H1 (cell line): ENCODE results near the gene EMC1. TPM values are rescaled to one million over a fixed set of nuclear protein-coding genes. Genes with fewer than 3 reads are reported as not detected.

ENCODE experiments used
- CTCF ChIA-PET: fragments of 300-600 bp; sonication (Branson Sonifier 250); formaldehyde crosslinking; loops from one replicate; lab custom pipeline; 2021; ENCODE audit not compliant: partially characterized antibody; lab: Charles Lee
- POLR2A ChIA-PET: fragments of 300-600 bp; sonication (Branson Sonifier 250); formaldehyde crosslinking; loops from one replicate; lab custom pipeline; 2021; ENCODE audit warnings: inconsistent platforms; ENCODE audit not compliant: partially characterized antibody; lab: Charles Lee
- DNase-seq, 2 experiments: peaks; one replicate each; pipeline versions ENCODE4 v3.0.0 to v3.0.0-alpha.2; 2010 to 2022; ENCODE audit warnings: low spot score in 2 of 2, low read depth in 1 of 2, mixed read lengths in 1 of 2
- FAIRE-seq: peaks from 2 replicates; lab custom pipeline; 2011; peaks lifted over from hg19 to GRCh38; lab: Jason Lieb, UNC
- H2AFZ ChIP-seq: 2 replicates; pipeline ENCODE4 v1.8.1; 2012; ENCODE audit warnings: low read length, inconsistent platforms
- H2AK5ac ChIP-seq: 2 replicates; pipeline ENCODE4 v1.6.1; 2013; ENCODE audit warnings: low read depth, low read length
- H2BK120ac ChIP-seq: replicated peaks from 2 replicates; pipeline ENCODE3; 2013; ENCODE audit warnings: low read depth, low read length, inconsistent platforms
- H2BK12ac ChIP-seq: 2 replicates; pipeline ENCODE4 v1.6.1; 2013; ENCODE audit warnings: low read depth, low read length
- H2BK15ac ChIP-seq: 2 replicates; pipeline ENCODE4 v1.6.1; 2013; ENCODE audit warnings: low read length
- H2BK20ac ChIP-seq: 2 replicates; pipeline ENCODE4 v1.6.1; 2013; ENCODE audit warnings: low read length
- H2BK5ac ChIP-seq: 2 replicates; pipeline ENCODE4 v1.6.1; 2013; ENCODE audit warnings: low read depth, low read length
- H3K14ac ChIP-seq: 2 replicates; pipeline ENCODE4 v1.6.1; 2013; ENCODE audit warnings: inconsistent platforms; ENCODE audit not compliant: insufficient read length
- H3K18ac ChIP-seq: 2 replicates; pipeline ENCODE4 v1.6.1; 2013; ENCODE audit warnings: low read length; ENCODE audit errors: extremely low read depth
- H3K23ac ChIP-seq: 2 replicates; pipeline ENCODE4 v1.6.1; 2013; ENCODE audit warnings: inconsistent platforms; ENCODE audit not compliant: insufficient read length
- H3K23me2 ChIP-seq: 2 replicates; pipeline ENCODE4 v1.6.1; 2013; ENCODE audit warnings: low read depth, low read length
- H3K27ac ChIP-seq: 2 replicates; pipeline ENCODE4 v1.6.1; 2011; ENCODE audit warnings: low read depth, low read length, inconsistent platforms
- H3K27me3 ChIP-seq, 4 experiments: replicated peaks in 1 of 4; 1 replicate in 1 of 4; 2 replicates in 3 of 4; pipeline versions ENCODE4 v1.6.1 to v1.8.1; 2011 to 2013; ENCODE audit warnings: low read length in 3 of 4, mild to moderate bottlenecking in 3 of 4, inconsistent platforms in 2 of 4, mixed read lengths in 2 of 4, moderate library complexity in 1 of 4; ENCODE audit not compliant: control insufficient read depth in 3 of 4, insufficient read depth in 3 of 4; ENCODE audit errors: extremely low read depth in 1 of 4
- H3K36me3 ChIP-seq, 4 experiments: 2 replicates each; pipeline versions ENCODE4 v1.6.1 to v1.8.1; 2011 to 2013; ENCODE audit warnings: mild to moderate bottlenecking in 4 of 4, low read length in 3 of 4, moderate library complexity in 2 of 4, control low read depth in 1 of 4, inconsistent platforms in 1 of 4; ENCODE audit not compliant: insufficient read depth in 4 of 4, control insufficient read depth in 2 of 4
- H3K4ac ChIP-seq: replicated peaks from 2 replicates; pipeline ENCODE3; 2013; ENCODE audit warnings: low read length, low read depth, mixed read lengths, inconsistent platforms; ENCODE audit not compliant: insufficient read length
- H3K4me1 ChIP-seq, 4 experiments: replicated peaks in 1 of 4; 1 replicate in 1 of 4; 2 replicates in 3 of 4; pipeline versions ENCODE4 v1.6.1 to v1.8.1; 2011 to 2013; ENCODE audit warnings: low read length in 3 of 4, inconsistent platforms in 2 of 4, mixed read lengths in 1 of 4; ENCODE audit not compliant: insufficient read depth in 4 of 4, control insufficient read depth in 3 of 4
- H3K4me2 ChIP-seq, 2 experiments: 2 replicates each; pipeline versions ENCODE4 v1.6.1 to v1.8.1; 2011 to 2013; ENCODE audit warnings: low read depth in 2 of 2, low read length in 2 of 2, control low read depth in 1 of 2, inconsistent platforms in 1 of 2, mild to moderate bottlenecking in 1 of 2; ENCODE audit not compliant: insufficient read depth in 1 of 2
- H3K4me3 ChIP-seq, 4 experiments: fragments of 200-600, 300-600 bp in 1 of 4; sonication (generic), shearing (Covaris generic), sonication (Bioruptor Twin) in 1 of 4; 2 replicates each; pipeline versions ENCODE4 v1.5.1 to v1.8.1; 2011 to 2016; ENCODE audit warnings: low read length in 4 of 4, low read depth in 3 of 4, control low read depth in 2 of 4, inconsistent platforms in 2 of 4, mild to moderate bottlenecking in 2 of 4, mixed read lengths in 1 of 4, moderate library complexity in 1 of 4; ENCODE audit not compliant: insufficient read depth in 2 of 4; ENCODE audit errors: extremely low read depth in 1 of 4
- H3K56ac ChIP-seq: replicated peaks from 2 replicates; pipeline ENCODE3; 2013; ENCODE audit warnings: low read depth, mild to moderate bottlenecking, mixed read lengths, low read length, inconsistent platforms; ENCODE audit not compliant: insufficient read length
- H3K79me1 ChIP-seq: 2 replicates; pipeline ENCODE4 v1.6.1; 2013; ENCODE audit warnings: low read depth, low read length, control low read depth
- H3K79me2 ChIP-seq, 2 experiments: 2 replicates each; pipeline versions ENCODE4 v1.6.1 to v1.8.1; 2012 to 2013; ENCODE audit warnings: low read length in 2 of 2, mild to moderate bottlenecking in 2 of 2, inconsistent platforms in 1 of 2; ENCODE audit not compliant: insufficient read depth in 2 of 2, control insufficient read depth in 1 of 2
- H3K9ac ChIP-seq, 4 experiments: replicated peaks in 1 of 4; 1 replicate in 1 of 4; 2 replicates in 3 of 4; pipeline versions ENCODE4 v1.6.1 to v1.8.1; 2011 to 2013; ENCODE audit warnings: low read depth in 3 of 4, low read length in 3 of 4, control low read depth in 2 of 4, mild to moderate bottlenecking in 2 of 4, moderate library complexity in 2 of 4, inconsistent platforms in 1 of 4; ENCODE audit errors: extremely low read depth in 1 of 4
- H3K9me3 ChIP-seq, 2 experiments: 2 replicates each; pipeline versions ENCODE4 v1.6.1 to v1.8.1; 2012 to 2013; ENCODE audit warnings: mild to moderate bottlenecking in 2 of 2, moderate library complexity in 2 of 2, control low read depth in 1 of 2, inconsistent platforms in 1 of 2, low read depth in 1 of 2, low read length in 1 of 2, mixed read lengths in 1 of 2; ENCODE audit not compliant: insufficient read depth in 2 of 2
- H4K20me1 ChIP-seq, 2 experiments: replicated peaks in 1 of 2; 2 replicates each; pipeline versions ENCODE3 to v1.8.1; 2011 to 2013; ENCODE audit warnings: inconsistent platforms in 2 of 2, low read length in 2 of 2, mild to moderate bottlenecking in 1 of 2; ENCODE audit not compliant: insufficient read depth in 2 of 2, control insufficient read depth in 1 of 2
- H4K5ac ChIP-seq: 2 replicates; pipeline ENCODE4 v1.6.1; 2013; ENCODE audit warnings: low read length, low read depth, mixed read lengths, inconsistent platforms; ENCODE audit not compliant: insufficient read length
- H4K8ac ChIP-seq: 2 replicates; pipeline ENCODE4 v1.8.0; 2013; ENCODE audit warnings: mild to moderate bottlenecking, moderate library complexity, low read length, inconsistent platforms; ENCODE audit not compliant: insufficient read depth; ENCODE audit errors: extremely low read depth
- H4K91ac ChIP-seq: replicated peaks from 2 replicates; pipeline ENCODE3; 2013; ENCODE audit warnings: low read length, mixed read lengths, inconsistent platforms; ENCODE audit not compliant: insufficient read length
- BRCA1 ChIP-seq: IDR thresholded peaks from 2 replicates; pipeline ENCODE4 v1.6.1; 2012; ENCODE audit warnings: low read depth, low read length, improper control_type of control experiment
- CBX5 ChIP-seq: fragments of 300-800, 300-1000 bp; sonication (generic); IDR thresholded peaks from 2 replicates; pipeline ENCODE4 v1.7.1; 2016; ENCODE audit warnings: antibody characterized with exemption, low read length, low read depth
- CBX8 ChIP-seq: fragments of 300-800, 300-1000 bp; sonication (generic); IDR thresholded peaks from 2 replicates; pipeline ENCODE4 v1.7.1; 2016; ENCODE audit warnings: low read depth, low read length, borderline replicate concordance
- EP300 ChIP-seq, 2 experiments: IDR thresholded peaks; 1 replicate in 1 of 2; 2 replicates in 1 of 2; pipeline ENCODE4 v1.6.1; 2011 to 2012; ENCODE audit warnings: low read depth in 2 of 2, low read length in 2 of 2, mild to moderate bottlenecking in 2 of 2, borderline replicate concordance in 1 of 2, inconsistent platforms in 1 of 2, moderate library complexity in 1 of 2
- EZH2 ChIP-seq: fragments of 200-600 bp; sonication (generic); IDR thresholded peaks from 2 replicates; pipeline ENCODE4 v1.7.1; 2012; ENCODE audit warnings: low read depth, mild to moderate bottlenecking, moderate library complexity, low read length, inconsistent platforms; ENCODE audit not compliant: severe bottlenecking
- HDAC6 ChIP-seq: IDR thresholded peaks from one replicate; pipeline ENCODE4 v1.7.1; 2012; ENCODE audit warnings: low read depth, mild to moderate bottlenecking, inconsistent platforms, low read length, moderate library complexity
- MAX ChIP-seq: IDR thresholded peaks from 2 replicates; pipeline ENCODE4 v1.6.1; 2012; ENCODE audit warnings: inconsistent platforms
- NANOG ChIP-seq: IDR thresholded peaks from 2 replicates; pipeline ENCODE4 v1.6.1; 2011; ENCODE audit warnings: low read length, low read depth, mild to moderate bottlenecking, inconsistent platforms; ENCODE audit not compliant: insufficient read depth, poor library complexity, severe bottlenecking
- SP1 ChIP-seq: IDR thresholded peaks from 2 replicates; pipeline ENCODE4 v1.6.1; 2011; ENCODE audit warnings: low read depth, low read length
- TBP ChIP-seq: IDR thresholded peaks from 2 replicates; pipeline ENCODE4 v1.6.1; 2011; ENCODE audit warnings: low read depth, low read length, improper control_type of control experiment
- ZNF274 ChIP-seq: IDR thresholded peaks from 2 replicates; pipeline ENCODE4 v1.7.0; 2012; ENCODE audit warnings: low read length, borderline replicate concordance; ENCODE audit errors: extremely low read depth
- WGBS, 2 experiments: shearing (Covaris generic) in 1 of 2; methylation state at CpG; one replicate each; pipeline versions ENCODE4 v1.1.6 to v1.1.7; 2013 to 2015; ENCODE audit warnings: low lambda C conversion rate in 2 of 2, mixed read lengths in 2 of 2, inconsistent platforms in 1 of 2, low coverage in 1 of 2, missing lambda C conversion rate in 1 of 2; ENCODE audit not compliant: insufficient replicate concordance in 2 of 2, insufficient coverage in 1 of 2, insufficient read length in 1 of 2; ENCODE audit errors: extremely low coverage in 1 of 2, missing lambda C conversion rate in 1 of 2; 5-methylcytosine and 5-hydroxymethylcytosine counted together
- polyA plus RNA-seq, 7 experiments: library from polyadenylated mRNA; depleted of rRNA in 3 of 7; stranded (reverse) in 5 of 7; unstranded in 2 of 7; fragments of >200 nt in 5 of 7; fragments of 200-250 nt in 2 of 7; gene quantifications; 1 replicate in 5 of 7; 2 replicates in 1 of 7; 4 replicates in 1 of 7; pipeline versions ENCODE4 v1.2.1 to v1.2.3, GENCODE V29; 2011 to 2013; ENCODE audit warnings: missing spikeins in 2 of 7, mixed read lengths in 2 of 7
- total RNA-seq: library from RNA; stranded (reverse); fragmentation: NEBNext Ultra II Directional; extraction: Animal tissue kit (Norgen Biotek cat#: 25700); gene quantifications from 2 replicates; pipeline ENCODE4 v1.2.1, GENCODE V29; 2021

The EMC1 gene
- total and polyA plus RNA-seq, 2 of the 8 experiments (the other 6 are each of a cell fraction or from before 2014, with no cell fraction given) = 51.0 to 53.5 TPM

- no peaks in the 10 kb centered on the region for H3K79me1 ChIP-seq
- H3K4me3 ChIP-seq = no peak overlapping the region
- peaks cover 49 to 88% (median 72%) of the 10 kb centered on the region in 4 experiments for H3K36me3 ChIP-seq
- H4K5ac ChIP-seq = no peak overlapping the region
- no peak for FAIRE-seq
- no peak overlapping the region for H2BK12ac ChIP-seq
- H3K56ac ChIP-seq = no peak overlapping the region
- no peak overlapping the region for H2BK20ac ChIP-seq
- ChIA-PET CTCF (interaction anchor here (0.6 to 2.7 kb wide), 7 partner anchors 15 to 264 kb away, joined by 3 to 12 read pairs (median 3); no protein-coding TSS in a partner anchor), POLR2A (interaction anchor here (1.1 to 1.3 kb wide), 2 partner anchors 8 to 24 kb away, joined by 4 read pairs; no protein-coding TSS in a partner anchor)
- H3K4me2 ChIP-seq = no peak overlapping the region
- no peak overlapping the region for H4K8ac ChIP-seq
- no peaks in the 10 kb centered on the region; a peak in 1 of 4 replicates for H3K9me3 ChIP-seq
- H4K20me1 ChIP-seq = peaks cover 0 to 8% of the 10 kb centered on the region in 2 experiments
- H3K23me2 ChIP-seq = peaks cover 2% of the 10 kb centered on the region; the same call in 1 of the 2 replicates
- H3K23ac ChIP-seq = no peak overlapping the region
- H3K79me2 ChIP-seq = no peaks in the 10 kb centered on the region
- no peak overlapping the region for H2AK5ac ChIP-seq
- H3K9ac ChIP-seq = no peak overlapping the region
- H3K27ac ChIP-seq = no peak overlapping the region
- no peak overlapping the region for H2BK5ac ChIP-seq
- 76% methylated on average over 2 of the region's 2 CpGs; no CpG with 5 or more reads in 1 of the 2 experiments for WGBS, 2 experiments
- H3K14ac ChIP-seq = no peak overlapping the region
- H2BK15ac ChIP-seq = no peak overlapping the region
- no peak for DNase-seq
- no peak overlapping the region for H2AFZ ChIP-seq
- H3K18ac ChIP-seq = no peak overlapping the region
- H2BK120ac ChIP-seq = no peak overlapping the region
- no peaks in the 10 kb centered on the region for H3K27me3 ChIP-seq
- H3K4me1 ChIP-seq = no peaks in the 10 kb centered on the region
- no peak overlapping the region for H4K91ac ChIP-seq
- no peak overlapping the region for H3K4ac ChIP-seq
- TF ChIP-seq EZH2 (no peak), ZNF274 (no peak), HDAC6 (no peak), CBX5 (no peak), SP1 (no peak), TBP (no peak), MAX (no peak), BRCA1 (no peak), EP300 (IDR thresholded peaks at IDR 0.05; ENCODE audit: borderline replicate concordance in 1 of 2, low read depth in 2 of 2, low read length in 2 of 2) (no peak), CBX8 (no peak), NANOG (no peak)
Measured at GRCh38 chr1:19177811-19178210, 73.5 kb downstream of the EMC1 start.
